SK-N-SH (cell line): ENCODE results near the gene TAOK2. TPM values are rescaled to one million over a fixed set of nuclear protein-coding genes. Genes with fewer than 3 reads are reported as not detected.

Source experiments
- CTCF ChIA-PET: fragments of 300-600, 350-600 bp; formaldehyde crosslinking; extraction: SDS; loops from one replicate; lab custom pipeline; 2021; lab: Yijun Ruan, JAX
- POLR2A ChIA-PET: fragments of 350-600 bp; sonication (Branson Sonifier 250); formaldehyde crosslinking; extraction: SDS; loops from one replicate; lab custom pipeline; 2020; ENCODE audit warnings: antibody characterized with exemption, inconsistent platforms; lab: Yijun Ruan, JAX
- DNase-seq: peaks from one replicate; pipeline ENCODE4 v3.0.0; 2012
- H2AFZ ChIP-seq: fragments of 200-600 bp; sonication (generic); 2 replicates; pipeline ENCODE4 v1.8.1; 2016; ENCODE audit warnings: antibody characterized with exemption, mild to moderate bottlenecking, low read depth
- H3F3A ChIP-seq: fragments of 200-600 bp; sonication (generic); replicated peaks from 2 replicates; pipeline ENCODE3; 2016; ENCODE audit warnings: antibody characterized with exemption, mild to moderate bottlenecking; ENCODE audit not compliant: insufficient read depth
- H3K27ac ChIP-seq, 2 experiments: fragments of 200-500 bp in 1 of 2; fragments of 200-600 bp in 1 of 2; sonication (Bioruptor generic) in 1 of 2; sonication (generic), shearing (Covaris generic) in 1 of 2; 2 replicates each; pipeline versions ENCODE4 v1.5.1 to v1.6.1; 2014 to 2016; ENCODE audit warnings: low read depth in 2 of 2, inconsistent platforms in 1 of 2, low read length in 1 of 2, mild to moderate bottlenecking in 1 of 2, mixed read lengths in 1 of 2
- H3K27me3 ChIP-seq: fragments of 200-600 bp; sonication (generic), shearing (Covaris generic); 2 replicates; pipeline ENCODE4 v1.6.1; 2016; ENCODE audit warnings: mixed run types; ENCODE audit not compliant: insufficient read depth
- H3K36me3 ChIP-seq, 2 experiments: fragments of 200-500 bp in 1 of 2; fragments of 200-600 bp in 1 of 2; sonication (Bioruptor generic) in 1 of 2; sonication (generic) in 1 of 2; replicated peaks in 1 of 2; 2 replicates each; pipeline versions ENCODE3 to v1.5.1; 2014 to 2016; ENCODE audit warnings: low read length in 1 of 2, mild to moderate bottlenecking in 1 of 2; ENCODE audit not compliant: insufficient read depth in 2 of 2, control insufficient read depth in 1 of 2
- H3K4me1 ChIP-seq, 2 experiments: fragments of 200-500 bp in 1 of 2; fragments of 200-600 bp in 1 of 2; sonication (Bioruptor generic) in 1 of 2; sonication (generic), shearing (Covaris generic) in 1 of 2; 2 replicates each; pipeline versions ENCODE4 v1.5.1 to v1.6.1; 2014 to 2016; ENCODE audit warnings: low read depth in 1 of 2, low read length in 1 of 2, mixed run types in 1 of 2; ENCODE audit not compliant: insufficient read depth in 2 of 2, control insufficient read depth in 1 of 2
- H3K4me2 ChIP-seq: fragments of 200-600 bp; sonication (generic), shearing (Covaris generic); 2 replicates; pipeline ENCODE4 v1.6.1; 2017; ENCODE audit warnings: mixed run types
- H3K4me3 ChIP-seq, 2 experiments: fragments of 200-500 bp in 1 of 2; fragments of 200-600 bp in 1 of 2; sonication (Bioruptor generic) in 1 of 2; sonication (generic), shearing (Covaris generic) in 1 of 2; 2 replicates each; pipeline versions ENCODE4 v1.5.1 to v1.8.1; 2014 to 2016; ENCODE audit warnings: low read depth in 2 of 2, inconsistent platforms in 1 of 2, low read length in 1 of 2, mild to moderate bottlenecking in 1 of 2, mixed read lengths in 1 of 2, moderate library complexity in 1 of 2
- H3K79me2 ChIP-seq: fragments of 200-600 bp; sonication (generic); 2 replicates; pipeline ENCODE4 v1.8.1; 2017; ENCODE audit warnings: mild to moderate bottlenecking; ENCODE audit not compliant: insufficient read depth
- H3K9ac ChIP-seq: fragments of 200-600 bp; sonication (generic); 2 replicates; pipeline ENCODE4 v1.6.1; 2017; ENCODE audit warnings: mixed run types
- H3K9me2 ChIP-seq: fragments of 200-600 bp; sonication (generic); 2 replicates; pipeline ENCODE4 v1.6.1; 2017; ENCODE audit warnings: mixed run types
- H3K9me3 ChIP-seq: fragments of 200-600 bp; sonication (generic); 2 replicates; pipeline ENCODE4 v1.6.1; 2017; ENCODE audit warnings: mixed run types, mild to moderate bottlenecking, moderate library complexity
- H4K20me1 ChIP-seq: fragments of 200-600 bp; sonication (generic); 2 replicates; pipeline ENCODE4 v1.6.1; 2017; ENCODE audit warnings: mild to moderate bottlenecking, mixed run types; ENCODE audit not compliant: insufficient read depth
- CHD2 ChIP-seq: fragments of 150-350 bp; IDR thresholded peaks from 2 replicates; pipeline ENCODE4 v1.6.1; 2018; ENCODE audit warnings: low read length; ENCODE audit not compliant: partially characterized antibody
- CTCF ChIP-seq: fragments of 200-600 bp; sonication (generic); IDR thresholded peaks from 2 replicates; pipeline ENCODE4 v1.6.1; 2017; ENCODE audit warnings: antibody characterized with exemption, mild to moderate bottlenecking, moderate library complexity
- ELF1 ChIP-seq: IDR thresholded peaks from 2 replicates; pipeline ENCODE4 v1.4.0; 2012
- EP300 ChIP-seq, 2 experiments: IDR thresholded peaks; 2 replicates each; pipeline versions ENCODE4 v1.4.0 to v1.6.1; 2012; ENCODE audit warnings: borderline replicate concordance in 1 of 2, low read depth in 1 of 2, low read length in 1 of 2
- EZH2phosphoT487 ChIP-seq: fragments of 200-600 bp; sonication (generic); IDR thresholded peaks from 2 replicates; pipeline ENCODE4 v1.6.1; 2017; ENCODE audit warnings: low read depth, mixed run types, mild to moderate bottlenecking, antibody characterized with exemption, moderate library complexity, borderline replicate concordance
- FOXJ3 ChIP-seq: sonication (generic); formaldehyde crosslinking; IDR thresholded peaks from 2 replicates; pipeline ENCODE4 v1.5.1; 2020; ENCODE audit warnings: mild to moderate bottlenecking, missing genetic modification reagents
- FOXM1 ChIP-seq: IDR thresholded peaks from 2 replicates; pipeline ENCODE4 v1.4.0; 2012; ENCODE audit warnings: low read depth, mild to moderate bottlenecking
- GATA2 ChIP-seq: sonication (generic); formaldehyde crosslinking; IDR thresholded peaks from 2 replicates; pipeline ENCODE4 v1.5.0; 2020; ENCODE audit warnings: mild to moderate bottlenecking, missing genetic modification reagents
- JUND ChIP-seq: IDR thresholded peaks from 2 replicates; pipeline ENCODE4 v1.4.0; 2012
- MAX ChIP-seq: IDR thresholded peaks from 2 replicates; pipeline ENCODE4 v1.4.0; 2012; ENCODE audit warnings: low read depth
- MEF2A ChIP-seq: IDR thresholded peaks from 2 replicates; pipeline ENCODE4 v1.4.0; 2012; ENCODE audit warnings: low read depth, borderline replicate concordance
- MXI1 ChIP-seq: IDR thresholded peaks from 2 replicates; pipeline ENCODE4 v1.6.1; 2012; ENCODE audit warnings: mild to moderate bottlenecking, low read depth, low read length, improper control_type of control experiment
- NRF1 ChIP-seq: IDR thresholded peaks from 2 replicates; pipeline ENCODE4 v1.6.1; 2012; ENCODE audit warnings: low read depth, mild to moderate bottlenecking, low read length
- PBX3 ChIP-seq: IDR thresholded peaks from 2 replicates; pipeline ENCODE4; 2012
- POLR2AphosphoS5 ChIP-seq: IDR thresholded peaks from 2 replicates; pipeline ENCODE4 v1.6.1; 2012; ENCODE audit warnings: low read depth, low read length
- RAD21 ChIP-seq: IDR thresholded peaks from 2 replicates; pipeline ENCODE4 v1.6.1; 2012; ENCODE audit warnings: mild to moderate bottlenecking, low read length
- RCOR1 ChIP-seq: fragments of 150-350 bp; IDR thresholded peaks from 2 replicates; pipeline ENCODE4 v1.6.1; 2017; ENCODE audit warnings: antibody characterized with exemption, low read length
- REST ChIP-seq: IDR thresholded peaks from 2 replicates; pipeline ENCODE4 v1.6.1; 2012; ENCODE audit warnings: mild to moderate bottlenecking, low read depth, low read length, moderate library complexity
- SMC3 ChIP-seq: IDR thresholded peaks from 2 replicates; pipeline ENCODE4 v1.6.1; 2012; ENCODE audit warnings: low read depth, low read length, improper control_type of control experiment
- TEAD4 ChIP-seq: IDR thresholded peaks from 2 replicates; pipeline ENCODE4 v1.4.0; 2012; ENCODE audit warnings: mild to moderate bottlenecking, borderline replicate concordance; ENCODE audit not compliant: insufficient read depth
- USF1 ChIP-seq: IDR thresholded peaks from 2 replicates; pipeline ENCODE4 v1.4.0; 2012; ENCODE audit warnings: low read depth, borderline replicate concordance
- WGBS: methylation state at CpG from one replicate; pipeline ENCODE4 v1.1.6; 2017; ENCODE audit warnings: low lambda C conversion rate; 5-methylcytosine and 5-hydroxymethylcytosine counted together
- polyA plus RNA-seq, 3 experiments: library from polyadenylated mRNA; depleted of rRNA; stranded (reverse); fragments of >200 nt; gene quantifications; 2 replicates each; pipeline ENCODE4 v1.2.3, GENCODE V29; 2012

The TAOK2 gene
- polyA plus RNA-seq, 1 of the 3 experiments (the other 2 are of a cell fraction), result 21.9 TPM

- TF ChIP-seq JUND (no peak), CHD2 (no peak), FOXM1 (no peak), CTCF (no peak), EP300 (IDR thresholded peaks at IDR 0.05; ENCODE audit: borderline replicate concordance in 1 of 2, low read depth in 1 of 2, low read length in 1 of 2) (no peak), RAD21 (no peak), RCOR1 (no peak), FOXJ3 (no peak)
These were observed 32.4 kb downstream of the TAOK2 start (continued) for GRCh38 chr16:30006095-30006473.

GRCh38 chr16:30006659-30007377 is 33.1 kb downstream of the TAOK2 start:
- no peaks in the 10 kb centered on the region for H3K27me3 ChIP-seq
- POLR2A ChIA-PET, result interaction anchor here (0.6 to 1.0 kb wide), 4 partner anchors 17 to 107 kb away, joined by 3 read pairs; partner anchors contain the start of gene SEZ6L2
- TF ChIP-seq ELF1 (no peak), REST (no peak), MAX (no peak), POLR2AphosphoS5 (no peak; the same call in 1 of the 2 replicates), NRF1 (no peak), SMC3 (no peak), GATA2 (CRISPR knock-in tag) (no peak), TEAD4 (no peak), JUND (no peak), CHD2 (no peak), PBX3 (no peak), MXI1 (no peak), EZH2phosphoT487 (no peak), USF1 (no peak), MEF2A (no peak)
- H2AFZ ChIP-seq, result no peak overlapping the region
- H3K36me3 ChIP-seq, result peaks cover 0 to 8% of the 10 kb centered on the region in 2 experiments
- no peak overlapping the region for H3K4me3 ChIP-seq
- H3K79me2 ChIP-seq, result no peaks in the 10 kb centered on the region
- peaks cover 0 to 5% of the 10 kb centered on the region in 2 experiments; a peak in 1 of 4 replicates for H3K4me1 ChIP-seq
- H3K9ac ChIP-seq, result no peak overlapping the region
- no peak overlapping the region for H3K4me2 ChIP-seq
- H3F3A ChIP-seq, result no peaks in the 10 kb centered on the region
- CTCF ChIA-PET, result interaction anchor here (0.6 to 4.7 kb wide), 5 partner anchors 10 to 159 kb away, joined by 3 to 41 read pairs (median 6); partner anchors contain the start of genes INO80E, TAOK2 and TLCD3B
- no peak for DNase-seq
- WGBS, result 90% methylated on average over 24 of the region's 34 CpGs
- no peaks in the 10 kb centered on the region for H3K9me3 ChIP-seq
- H3K9me2 ChIP-seq, result no peaks in the 10 kb centered on the region
- H3K27ac ChIP-seq, result no peak overlapping the region
- H4K20me1 ChIP-seq, result no peaks in the 10 kb centered on the region
